ENCODE data around the gene C2CD4D.
A peak's percentile ranks its signal among the peaks of the same experiment; 100 is the strongest.

Gene C2CD4D

GRCh38 chr1:151852733-151853132 is 13.1 kb upstream of the C2CD4D start:
- no peaks in the 10 kb centered on the region for H3K9me3 ChIP-seq (ENCODE audit: low read length)
- H3K4me3 ChIP-seq (ENCODE audit: low read length) = no peak overlapping the region
- H3K4me1 ChIP-seq (ENCODE audit: insufficient read depth, low read length) = no peaks in the 10 kb centered on the region
- peaks cover 38% of the 10 kb centered on the region for H3K27me3 ChIP-seq (ENCODE audit: insufficient read depth, low read length)
- no peaks in the 10 kb centered on the region for H3K36me3 ChIP-seq (ENCODE audit: insufficient read depth, low read length)
- no peak overlapping the region for H2AFZ ChIP-seq (ENCODE audit: low read depth, low read length)

GRCh38 chr1:151851886-151852285 is 12.3 kb upstream of the C2CD4D start:
- Histone ChIP-seq H3K4me3 (ENCODE audit: low read length) (no peak overlapping the region), H2AFZ (ENCODE audit: low read depth, low read length) (no peak overlapping the region), H3K9me3 (ENCODE audit: low read length) (no peaks in the 10 kb centered on the region), H3K4me1 (ENCODE audit: insufficient read depth, low read length) (no peaks in the 10 kb centered on the region), H3K27me3 (ENCODE audit: insufficient read depth, low read length) (peaks cover 35% of the 10 kb centered on the region), H3K36me3 (ENCODE audit: insufficient read depth, low read length) (no peaks in the 10 kb centered on the region)

- H3K36me3 ChIP-seq (ENCODE audit: insufficient read depth, low read length) = no peaks in the 10 kb centered on the region
- H3K4me3 ChIP-seq (ENCODE audit: low read length) = no peak overlapping the region
- no peaks in the 10 kb centered on the region for H3K4me1 ChIP-seq (ENCODE audit: insufficient read depth, low read length)
- peaks cover 44% of the 10 kb centered on the region for H3K27me3 ChIP-seq (ENCODE audit: insufficient read depth, low read length)
- no peak overlapping the region for H2AFZ ChIP-seq (ENCODE audit: low read depth, low read length)
- H3K9me3 ChIP-seq (ENCODE audit: low read length) = no peaks in the 10 kb centered on the region
Measured at GRCh38 chr1:151849871-151850270, 10.3 kb upstream of the C2CD4D start.

GRCh38 chr1:151849126-151849525 is 9.5 kb upstream of the C2CD4D start:
- no peaks in the 10 kb centered on the region for H3K4me1 ChIP-seq (ENCODE audit: insufficient read depth, low read length)
- H3K9me3 ChIP-seq (ENCODE audit: low read length) = no peaks in the 10 kb centered on the region

GRCh38 chr1:151847867-151848596 is 8.4 kb upstream of the C2CD4D start:
- Histone ChIP-seq H3K4me3 (ENCODE audit: low read length) (no peak overlapping the region), H2AFZ (ENCODE audit: low read depth, low read length) (no peak overlapping the region), H3K36me3 (ENCODE audit: insufficient read depth, low read length) (no peaks in the 10 kb centered on the region), H3K4me1 (ENCODE audit: insufficient read depth, low read length) (no peaks in the 10 kb centered on the region), H3K9me3 (ENCODE audit: low read length) (no peaks in the 10 kb centered on the region), H3K27me3 (ENCODE audit: insufficient read depth, low read length) (peaks cover 50% of the 10 kb centered on the region)

More at GRCh38 chr1:151849126-151849525, 9.5 kb upstream of the C2CD4D start:
- H2AFZ ChIP-seq (ENCODE audit: low read depth, low read length) = no peak overlapping the region
- H3K36me3 ChIP-seq (ENCODE audit: insufficient read depth, low read length) = no peaks in the 10 kb centered on the region
- peaks cover 50% of the 10 kb centered on the region for H3K27me3 ChIP-seq (ENCODE audit: insufficient read depth, low read length)
- H3K4me3 ChIP-seq (ENCODE audit: low read length) = no peak overlapping the region

GRCh38 chr1:151846686-151847237 is 7.1 kb upstream of the C2CD4D start:
- no peaks in the 10 kb centered on the region for H3K9me3 ChIP-seq (ENCODE audit: low read length)
- peaks cover 44% of the 10 kb centered on the region for H3K27me3 ChIP-seq (ENCODE audit: insufficient read depth, low read length)
- no peak overlapping the region for H3K4me3 ChIP-seq (ENCODE audit: low read length)
- no peaks in the 10 kb centered on the region for H3K4me1 ChIP-seq (ENCODE audit: insufficient read depth, low read length)
- no peaks in the 10 kb centered on the region for H3K36me3 ChIP-seq (ENCODE audit: insufficient read depth, low read length)
- no peak overlapping the region for H2AFZ ChIP-seq (ENCODE audit: low read depth, low read length)

GRCh38 chr1:151846062-151846568 is 6.5 kb upstream of the C2CD4D start:
- no peak overlapping the region for H3K4me3 ChIP-seq (ENCODE audit: low read length)
- H3K4me1 ChIP-seq (ENCODE audit: insufficient read depth, low read length) = peaks cover 2% of the 10 kb centered on the region
- no peaks in the 10 kb centered on the region for H3K9me3 ChIP-seq (ENCODE audit: low read length)
- H3K27me3 ChIP-seq (ENCODE audit: insufficient read depth, low read length) = peaks cover 44% of the 10 kb centered on the region
- H2AFZ ChIP-seq (ENCODE audit: low read depth, low read length) = no peak overlapping the region
- H3K36me3 ChIP-seq (ENCODE audit: insufficient read depth, low read length) = no peaks in the 10 kb centered on the region

GRCh38 chr1:151843398-151843797 is 3.8 kb upstream of the C2CD4D start:
- peaks cover 3% of the 10 kb centered on the region for H3K4me1 ChIP-seq (ENCODE audit: insufficient read depth, low read length)
- no peaks in the 10 kb centered on the region for H3K36me3 ChIP-seq (ENCODE audit: insufficient read depth, low read length)
- no peak overlapping the region for H2AFZ ChIP-seq (ENCODE audit: low read depth, low read length)
- H3K9me3 ChIP-seq (ENCODE audit: low read length) = no peaks in the 10 kb centered on the region
- H3K4me3 ChIP-seq (ENCODE audit: low read length) = no peak overlapping the region
- peaks cover 56% of the 10 kb centered on the region for H3K27me3 ChIP-seq (ENCODE audit: insufficient read depth, low read length)

GRCh38 chr1:151841141-151841540 is 1.5 kb upstream of the C2CD4D start:
- H3K4me3 ChIP-seq (ENCODE audit: low read length) = no peak overlapping the region
- H3K27me3 ChIP-seq (ENCODE audit: insufficient read depth, low read length) = peaks cover 66% of the 10 kb centered on the region
- no peaks in the 10 kb centered on the region for H3K9me3 ChIP-seq (ENCODE audit: low read length)
- H3K4me1 ChIP-seq (ENCODE audit: insufficient read depth, low read length) = peaks cover 3% of the 10 kb centered on the region
- no peak overlapping the region for H2AFZ ChIP-seq (ENCODE audit: low read depth, low read length)
- no peaks in the 10 kb centered on the region for H3K36me3 ChIP-seq (ENCODE audit: insufficient read depth, low read length)

GRCh38 chr1:151840421-151840820 is 801 bp upstream of the C2CD4D start:
- Histone ChIP-seq H2AFZ (ENCODE audit: low read depth, low read length) (no peak overlapping the region), H3K27me3 (ENCODE audit: insufficient read depth, low read length) (peaks cover 66% of the 10 kb centered on the region), H3K4me1 (ENCODE audit: insufficient read depth, low read length) (peaks cover 3% of the 10 kb centered on the region), H3K9me3 (ENCODE audit: low read length) (no peaks in the 10 kb centered on the region), H3K4me3 (ENCODE audit: low read length) (no peak overlapping the region), H3K36me3 (ENCODE audit: insufficient read depth, low read length) (no peaks in the 10 kb centered on the region)

GRCh38 chr1:151839082-151839412 is 573 bp downstream of the C2CD4D start:
- no peak overlapping the region for H3K4me3 ChIP-seq (ENCODE audit: low read length)
- H2AFZ ChIP-seq (ENCODE audit: low read depth, low read length) = no peak overlapping the region
- peaks cover 64% of the 10 kb centered on the region for H3K27me3 ChIP-seq (ENCODE audit: insufficient read depth, low read length)
- H3K36me3 ChIP-seq (ENCODE audit: insufficient read depth, low read length) = no peaks in the 10 kb centered on the region
- H3K9me3 ChIP-seq (ENCODE audit: low read length) = no peaks in the 10 kb centered on the region
- peaks cover 3% of the 10 kb centered on the region for H3K4me1 ChIP-seq (ENCODE audit: insufficient read depth, low read length)

GRCh38 chr1:151838222-151839081 is 1.2 kb downstream of the C2CD4D start:
- no peak overlapping the region for H2AFZ ChIP-seq (ENCODE audit: low read depth, low read length)
- peaks cover 68% of the 10 kb centered on the region for H3K27me3 ChIP-seq (ENCODE audit: insufficient read depth, low read length)
- peak overlapping the region; percentile 10 for H3K4me3 ChIP-seq (ENCODE audit: low read length)
- peaks cover 3% of the 10 kb centered on the region for H3K4me1 ChIP-seq (ENCODE audit: insufficient read depth, low read length)
- no peaks in the 10 kb centered on the region for H3K36me3 ChIP-seq (ENCODE audit: insufficient read depth, low read length)
- H3K9me3 ChIP-seq (ENCODE audit: low read length) = no peaks in the 10 kb centered on the region

GRCh38 chr1:151837884-151838221 is 1.8 kb downstream of the C2CD4D start:
- H3K36me3 ChIP-seq (ENCODE audit: insufficient read depth, low read length) = no peaks in the 10 kb centered on the region
- peak overlapping the region; percentile 10 for H3K4me3 ChIP-seq (ENCODE audit: low read length)
- no peaks in the 10 kb centered on the region for H3K9me3 ChIP-seq (ENCODE audit: low read length)
- H2AFZ ChIP-seq (ENCODE audit: low read depth, low read length) = no peak overlapping the region
- peaks cover 3% of the 10 kb centered on the region for H3K4me1 ChIP-seq (ENCODE audit: insufficient read depth, low read length)
- peaks cover 71% of the 10 kb centered on the region for H3K27me3 ChIP-seq (ENCODE audit: insufficient read depth, low read length)

Measured in neuron (in vitro differentiated cells).